Measurements from ENCODE around the gene BMAL2.

- TF ChIP-seq CTCF (IDR thresholded peaks at IDR 0.05) (no peak), POLR2A (IDR thresholded peaks at IDR 0.05) (no peak)
Observed at GRCh38 chr12:27351476-27351875, 18.8 kb downstream of the BMAL2 start.
